Thymus (tissue), 11 donors: ENCODE data around the gene LIMCH1. TPM values are rescaled to one million over a fixed set of nuclear protein-coding genes. Genes with fewer than 3 reads are reported as not detected.
"Not testable (repeated sequence)": the region's sequence is repeated elsewhere in the genome, so short reads cannot be mapped to it uniquely, and the experiment has no call there.

Source experiments
- DNase-seq, 9 donors: peaks; one replicate each; pipeline ENCODE4 v3.0.0-alpha.2; 2013; ENCODE audit warnings: low spot score in 9 of 9, low read depth in 6 of 9, missing footprints in 1 of 9
- H3K27ac ChIP-seq, 2 donors: one replicate each; pipeline ENCODE4 v1.5.1; 2013; ENCODE audit warnings: control low read depth in 1 of 2, low read depth in 1 of 2, low read length in 1 of 2, mild to moderate bottlenecking in 1 of 2, moderate library complexity in 1 of 2
- H3K27me3 ChIP-seq, 2 donors: one replicate each; pipeline ENCODE4 v1.5.1; 2013; ENCODE audit warnings: low read length in 1 of 2; ENCODE audit not compliant: control insufficient read depth in 2 of 2, insufficient read depth in 1 of 2
- H3K36me3 ChIP-seq, 2 donors: one replicate each; pipeline ENCODE4 v1.5.1; 2013; ENCODE audit warnings: low read length in 1 of 2, mild to moderate bottlenecking in 1 of 2, moderate library complexity in 1 of 2; ENCODE audit not compliant: control insufficient read depth in 2 of 2, insufficient read depth in 2 of 2
- H3K4me1 ChIP-seq, 2 donors: one replicate each; pipeline ENCODE4 v1.5.1; 2013; ENCODE audit warnings: low read length in 2 of 2; ENCODE audit not compliant: control insufficient read depth in 2 of 2, insufficient read depth in 2 of 2
- H3K4me3 ChIP-seq, 2 donors: one replicate each; pipeline ENCODE4 v1.5.1; 2013; ENCODE audit warnings: low read length in 2 of 2, control low read depth in 1 of 2, mild to moderate bottlenecking in 1 of 2
- H3K9me3 ChIP-seq, 2 donors: one replicate each; pipeline ENCODE4 v1.5.1; 2013; ENCODE audit warnings: low read length in 1 of 2, mild to moderate bottlenecking in 1 of 2; ENCODE audit not compliant: control insufficient read depth in 2 of 2, insufficient read depth in 1 of 2
- WGBS: extraction: QIAGEN DNeasy Blood & Tissue Kit; methylation state at CpG from one replicate; pipeline ENCODE4 v1.1.7; 2013; 5-methylcytosine and 5-hydroxymethylcytosine counted together
- polyA plus RNA-seq: library from polyadenylated mRNA; stranded (reverse); fragments of 200-250 nt; gene quantifications from one replicate; pipeline ENCODE4 v1.2.3, GENCODE V29; 2013
- total RNA-seq: library from RNA; stranded (reverse); fragments of 120-200 nt; gene quantifications from one replicate; pipeline ENCODE4 v1.2.4, GENCODE V29; 2013
- donor health status: healthy.

LIMCH1 gene
- total and polyA plus RNA-seq, 2 donors, result 5.4 to 13.8 TPM

DNA sequence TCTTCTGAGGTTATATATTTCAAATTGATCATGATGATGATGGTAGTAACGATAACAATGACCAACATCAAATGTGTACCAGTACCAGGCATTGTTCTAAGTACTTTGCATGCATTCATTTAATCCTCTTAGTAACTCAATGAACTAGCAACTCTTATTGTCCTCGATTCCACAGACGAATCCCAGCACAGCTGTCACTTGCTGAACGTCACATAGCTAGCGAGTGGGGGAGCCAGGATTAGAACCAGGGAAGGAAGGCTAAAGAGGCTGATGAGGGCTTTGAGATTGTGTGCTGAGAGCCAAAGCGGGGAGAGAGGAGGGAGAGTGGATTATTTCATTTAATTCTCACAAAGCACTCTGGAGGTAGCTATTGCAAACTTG, 106.9 kb downstream of the LIMCH1 start:
- peaks cover 5 to 14% of the 10 kb centered on the region in 2 donors for H3K27me3 ChIP-seq
- peaks cover 0 to 5% of the 10 kb centered on the region in 2 donors for H3K4me1 ChIP-seq
- WGBS, result 94% methylated on average over 6 of the region's 6 CpGs
- H3K9me3 ChIP-seq, result no peaks in the 10 kb centered on the region
- H3K27ac ChIP-seq, result no peak overlapping the region
- H3K36me3 ChIP-seq, result no peaks in the 10 kb centered on the region
- DNase-seq, result no peak
- no peak overlapping the region for H3K4me3 ChIP-seq

DNA sequence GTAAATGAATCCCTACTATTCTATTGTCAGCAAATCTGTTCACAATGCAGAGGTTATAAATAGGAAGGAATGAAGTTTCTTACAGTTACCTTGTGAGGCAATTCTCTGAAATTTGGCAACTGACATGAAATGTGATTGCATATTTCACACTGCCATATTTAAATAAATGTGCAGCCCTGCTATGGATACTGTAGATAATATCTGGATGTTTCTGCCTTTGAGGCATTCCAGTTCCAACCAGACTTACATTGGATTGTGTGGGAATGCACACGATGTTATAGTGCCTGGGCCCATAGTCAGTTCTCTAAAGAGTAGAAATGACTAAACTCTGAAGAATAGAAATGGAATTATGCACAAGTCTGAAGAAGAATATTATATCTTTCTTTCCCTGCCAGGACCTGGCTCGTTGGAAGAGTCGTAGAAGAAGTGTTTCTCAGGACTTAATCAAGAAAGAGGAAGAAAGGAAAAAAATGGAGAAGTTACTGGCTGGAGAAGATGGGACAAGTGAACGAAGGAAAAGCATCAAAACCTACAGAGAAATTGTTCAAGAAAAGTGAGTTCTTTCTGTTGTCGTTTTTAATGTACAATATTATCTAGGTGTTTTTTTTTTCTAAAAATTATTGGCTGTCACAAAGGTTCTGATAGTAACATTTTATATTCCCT, 107.9 kb downstream of the LIMCH1 start:
- H3K9me3 ChIP-seq, result no peaks in the 10 kb centered on the region
- WGBS, result 61% methylated on average over 5 of the region's 5 CpGs

DNA sequence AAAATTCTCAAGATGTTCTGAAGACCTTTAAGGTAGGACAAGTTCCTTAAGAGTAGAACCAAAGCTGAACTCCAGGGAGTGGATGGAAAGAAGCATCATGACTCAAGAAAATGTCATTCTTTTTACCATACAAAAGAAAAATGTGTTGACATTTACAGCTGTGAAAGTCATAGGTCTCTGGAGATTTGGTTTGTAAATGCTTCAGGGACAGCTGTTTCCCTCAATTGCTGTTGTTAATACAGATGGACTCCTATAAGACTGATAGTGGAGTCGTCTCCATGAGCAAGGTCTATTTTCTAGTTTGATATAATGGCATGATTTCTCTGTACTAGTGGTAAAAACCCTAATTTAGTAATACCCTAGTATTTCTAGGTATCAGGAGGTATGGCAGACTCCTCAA, 108.9 kb downstream of the LIMCH1 start:
- H3K4me1 ChIP-seq, result peaks cover 0 to 5% of the 10 kb centered on the region in 2 donors
- H3K27ac ChIP-seq, result no peak overlapping the region
- H3K4me3 ChIP-seq, result no peak overlapping the region
- H3K27me3 ChIP-seq, result peaks cover 5 to 14% of the 10 kb centered on the region in 2 donors
- WGBS, result 89% methylated on average over 1 of the region's 1 CpG
- no peaks in the 10 kb centered on the region for H3K36me3 ChIP-seq
- no peaks in the 10 kb centered on the region for H3K9me3 ChIP-seq
- DNase-seq, result no peak

More for the DNA sequence above, 107.9 kb downstream of the LIMCH1 start:
- H3K27ac ChIP-seq, result no peak overlapping the region
- H3K36me3 ChIP-seq, result no peaks in the 10 kb centered on the region
- H3K4me1 ChIP-seq, result peaks cover 0 to 5% of the 10 kb centered on the region in 2 donors
- peaks cover 5 to 14% of the 10 kb centered on the region in 2 donors for H3K27me3 ChIP-seq
- no peak overlapping the region for H3K4me3 ChIP-seq
- no peak for DNase-seq

DNA sequence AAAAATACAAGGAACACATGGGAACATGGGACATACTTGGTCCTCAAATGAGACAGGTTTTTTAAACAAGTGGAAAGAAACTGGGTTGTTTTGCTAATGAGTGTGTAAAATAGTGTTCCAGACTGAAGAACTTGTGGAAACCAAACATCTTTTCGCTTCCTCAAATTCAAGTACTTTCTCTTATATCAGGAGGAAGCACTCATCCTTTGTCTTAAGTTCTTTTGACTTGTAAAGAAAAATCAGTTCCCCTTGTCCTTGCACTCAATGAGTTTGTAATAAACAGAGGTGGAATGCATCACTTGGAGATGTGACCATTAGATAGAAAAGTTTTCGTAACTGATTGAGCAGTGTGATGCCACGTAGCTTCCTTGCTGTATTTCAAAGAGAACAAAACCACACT, 109.4 kb downstream of the LIMCH1 start:
- Histone ChIP-seq H3K36me3 (no peaks in the 10 kb centered on the region), H3K27me3 (peaks cover 5 to 14% of the 10 kb centered on the region in 2 donors), H3K4me3 (no peak overlapping the region), H3K27ac (no peak overlapping the region), H3K9me3 (no peaks in the 10 kb centered on the region), H3K4me1 (peaks cover 0 to 5% of the 10 kb centered on the region in 2 donors)
- no peak for DNase-seq
- WGBS, result 63% methylated on average over 3 of the region's 3 CpGs

DNA sequence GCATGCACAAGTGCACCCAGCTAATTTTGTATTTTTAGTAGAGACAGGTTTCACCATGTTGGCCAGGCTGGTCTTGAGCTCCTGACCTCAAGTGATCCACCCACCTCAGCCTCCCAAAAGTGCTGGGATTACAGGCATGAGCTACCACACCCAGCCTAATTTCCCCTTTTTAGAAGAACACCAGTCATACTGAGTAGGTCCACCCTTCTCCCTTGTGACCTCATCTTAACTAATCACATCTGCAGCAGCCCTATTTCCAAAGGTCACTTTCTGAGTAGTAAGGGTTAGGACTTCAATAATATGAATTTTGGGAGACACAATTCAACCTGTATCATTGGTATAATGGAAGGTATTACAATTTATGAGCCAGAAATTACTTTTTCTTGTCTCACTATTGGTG, 113.2 kb downstream of the LIMCH1 start:
- not testable (repeated sequence) for H3K36me3 ChIP-seq, H3K27me3 ChIP-seq, DNase-seq

DNA sequence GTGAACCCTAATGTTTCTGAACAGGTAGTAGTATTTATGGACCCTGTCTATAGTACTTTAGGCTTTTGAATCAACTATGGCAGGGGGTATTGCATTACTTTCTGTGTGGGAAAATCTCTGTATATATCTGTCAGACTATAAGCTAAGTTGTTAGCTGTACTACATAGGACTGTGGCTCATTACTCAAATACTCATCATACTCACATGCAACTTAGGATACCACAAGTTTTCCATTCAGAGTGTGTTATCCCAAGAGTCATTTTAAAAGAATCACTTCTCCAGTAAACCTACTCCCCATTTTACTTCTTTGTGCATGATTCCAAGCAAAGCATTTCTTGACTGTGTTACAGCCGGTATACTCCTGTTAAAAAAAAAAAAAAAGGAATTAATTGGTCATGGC, 115.0 kb downstream of the LIMCH1 start:
- 100% methylated on average over 1 of the region's 1 CpG for WGBS
- Histone ChIP-seq H3K36me3 (no peaks in the 10 kb centered on the region), H3K4me1 (no peaks in the 10 kb centered on the region), H3K27me3 (no peaks in the 10 kb centered on the region), H3K27ac (no peak overlapping the region), H3K9me3 (no peaks in the 10 kb centered on the region), H3K4me3 (no peak overlapping the region)
- no peak for DNase-seq

More for the DNA sequence above, 113.2 kb downstream of the LIMCH1 start:
- not testable (repeated sequence) for H3K4me1 ChIP-seq, H3K9me3 ChIP-seq, H3K27ac ChIP-seq, H3K4me3 ChIP-seq

DNA sequence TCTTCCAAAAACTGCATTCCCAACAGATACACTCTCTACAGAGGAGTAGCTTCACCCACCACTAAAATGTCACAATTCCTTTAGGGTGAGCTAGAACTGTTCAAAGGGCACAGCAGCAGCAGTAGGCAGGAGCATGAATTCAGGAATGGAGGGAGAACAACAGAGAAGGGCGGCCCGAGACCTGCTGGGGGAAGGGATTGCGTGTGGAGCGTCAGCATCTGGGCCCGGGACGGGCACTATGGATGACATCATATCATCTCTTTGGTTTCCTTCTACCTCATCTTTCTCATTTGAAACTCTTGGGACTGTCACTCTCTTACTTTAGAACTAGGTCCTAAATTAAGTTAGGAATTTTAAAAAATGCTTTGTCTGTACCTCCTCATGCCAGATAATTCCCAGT, 115.6 kb downstream of the LIMCH1 start:
- 97% methylated on average over 6 of the region's 6 CpGs for WGBS
- Histone ChIP-seq H3K27me3 (no peaks in the 10 kb centered on the region), H3K27ac (no peak overlapping the region), H3K36me3 (no peaks in the 10 kb centered on the region), H3K9me3 (no peaks in the 10 kb centered on the region), H3K4me3 (no peak overlapping the region), H3K4me1 (no peaks in the 10 kb centered on the region)
- no peak for DNase-seq

DNA sequence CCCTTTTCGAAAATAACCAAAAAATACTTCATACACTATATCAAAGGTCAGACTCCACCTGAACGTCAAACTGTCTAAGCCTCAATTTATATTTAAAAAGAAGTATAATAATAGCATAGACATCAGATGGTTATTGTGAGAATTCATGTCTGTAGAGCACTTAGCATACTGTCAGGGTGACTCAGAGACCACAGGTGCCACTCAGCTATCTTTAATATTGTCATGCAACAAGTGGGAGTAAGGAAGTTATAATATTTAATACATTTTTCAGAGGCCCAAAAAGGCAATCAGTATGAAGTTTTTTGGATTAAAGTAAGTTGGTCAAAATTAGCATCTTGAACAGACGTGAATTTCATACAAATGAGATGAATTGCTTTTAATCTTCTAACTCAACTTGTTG, 117.2 kb downstream of the LIMCH1 start:
- no peak overlapping the region for H3K4me3 ChIP-seq
- H3K4me1 ChIP-seq, result no peaks in the 10 kb centered on the region
- DNase-seq, result no peak
- H3K27me3 ChIP-seq, result no peaks in the 10 kb centered on the region
- H3K9me3 ChIP-seq, result no peaks in the 10 kb centered on the region
- no peaks in the 10 kb centered on the region for H3K36me3 ChIP-seq
- H3K27ac ChIP-seq, result no peak overlapping the region
- WGBS, result 93% methylated on average over 3 of the region's 3 CpGs

DNA sequence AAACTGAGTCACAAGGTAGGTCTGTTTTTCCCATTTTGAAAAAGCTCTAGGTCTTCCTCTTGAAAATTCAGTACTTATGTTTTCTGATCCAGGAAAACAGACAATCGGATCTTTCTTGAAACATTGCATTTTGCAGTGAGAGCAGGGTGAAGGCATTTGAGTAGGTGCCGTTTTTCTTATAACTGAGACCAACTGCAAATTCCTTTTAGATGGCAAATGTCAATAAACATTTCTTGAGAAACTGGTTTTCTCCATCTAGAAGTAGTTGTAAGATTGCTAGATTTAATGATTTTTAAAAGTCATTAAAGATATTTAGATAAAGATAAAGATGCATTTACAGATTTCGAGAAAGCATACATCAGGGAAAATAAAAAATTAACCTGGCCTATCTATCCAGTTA, 118.1 kb downstream of the LIMCH1 start:
- Histone ChIP-seq H3K9me3 (no peaks in the 10 kb centered on the region), H3K27ac (no peak overlapping the region), H3K4me1 (no peaks in the 10 kb centered on the region), H3K27me3 (no peaks in the 10 kb centered on the region), H3K4me3 (no peak overlapping the region), H3K36me3 (no peaks in the 10 kb centered on the region)
- WGBS, result 91% methylated on average over 3 of the region's 3 CpGs
- DNase-seq, result no peak
